Transverse colon (tissue), 4 donors: Measurements from ENCODE around the gene NCKIPSD.

Experiments
- CTCF ChIP-seq, 5 experiments: fragments of 200-600 bp in 3 of 5; fragments of 450-650 bp in 2 of 5; sonication (generic) in 3 of 5; IDR thresholded peaks; 1 replicate in 2 of 5; 2 replicates in 3 of 5; pipeline ENCODE4 v1.5.1; 2016 to 2017; ENCODE audit warnings: antibody characterized with exemption in 5 of 5, inconsistent platforms in 3 of 5, mild to moderate bottlenecking in 2 of 5, moderate library complexity in 1 of 5
- EP300 ChIP-seq: sonication (generic); formaldehyde crosslinking; IDR thresholded peaks from one replicate; pipeline ENCODE4 v1.6.1; 2017; ENCODE audit warnings: antibody characterized with exemption, low read depth
- POLR2AphosphoS5 ChIP-seq, 3 donors: sonication (generic); formaldehyde crosslinking; IDR thresholded peaks; one replicate each; pipeline ENCODE4 v1.6.1; 2016; ENCODE audit warnings: antibody characterized with exemption in 3 of 3

GRCh38 chr3:48630407-48630806 lies 55.3 kb downstream of the NCKIPSD start:
- no peak for TF ChIP-seq CTCF (IDR thresholded peaks at IDR 0.05)
- TF ChIP-seq EP300, result no peak
- TF ChIP-seq POLR2AphosphoS5 (IDR thresholded peaks at IDR 0.05), result no peak
